Measurements from ENCODE around the gene NOTO. TPM values are rescaled to one million over a fixed set of nuclear protein-coding genes. Genes with fewer than 3 reads are reported as not detected.

NOTO gene
- total RNA-seq, 2 donors from 2014 or later: not detected

DNA sequence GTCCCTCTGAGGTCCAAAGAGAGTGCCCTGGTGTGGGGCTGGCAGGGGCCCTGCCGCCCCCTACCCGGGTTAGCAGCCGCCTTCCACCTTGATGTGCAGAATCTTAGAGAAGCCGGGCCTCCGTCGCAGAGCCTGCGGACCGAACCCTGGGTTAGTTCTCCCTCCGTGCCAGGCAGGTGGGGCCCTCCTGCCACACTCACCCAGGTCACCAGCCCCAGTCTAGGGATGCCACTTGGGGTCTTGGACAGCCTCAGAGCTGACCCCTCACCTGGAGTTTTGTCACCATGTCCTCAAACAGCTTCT, 56.5 kb downstream of the NOTO start:
- no peaks in the 10 kb centered on the region for H3K36me3 ChIP-seq
- no peaks in the 10 kb centered on the region for H3K9me3 ChIP-seq
- no peak overlapping the region for H3K27ac ChIP-seq
- DNase-seq: no peak
- TF ChIP-seq, protein P1, sequence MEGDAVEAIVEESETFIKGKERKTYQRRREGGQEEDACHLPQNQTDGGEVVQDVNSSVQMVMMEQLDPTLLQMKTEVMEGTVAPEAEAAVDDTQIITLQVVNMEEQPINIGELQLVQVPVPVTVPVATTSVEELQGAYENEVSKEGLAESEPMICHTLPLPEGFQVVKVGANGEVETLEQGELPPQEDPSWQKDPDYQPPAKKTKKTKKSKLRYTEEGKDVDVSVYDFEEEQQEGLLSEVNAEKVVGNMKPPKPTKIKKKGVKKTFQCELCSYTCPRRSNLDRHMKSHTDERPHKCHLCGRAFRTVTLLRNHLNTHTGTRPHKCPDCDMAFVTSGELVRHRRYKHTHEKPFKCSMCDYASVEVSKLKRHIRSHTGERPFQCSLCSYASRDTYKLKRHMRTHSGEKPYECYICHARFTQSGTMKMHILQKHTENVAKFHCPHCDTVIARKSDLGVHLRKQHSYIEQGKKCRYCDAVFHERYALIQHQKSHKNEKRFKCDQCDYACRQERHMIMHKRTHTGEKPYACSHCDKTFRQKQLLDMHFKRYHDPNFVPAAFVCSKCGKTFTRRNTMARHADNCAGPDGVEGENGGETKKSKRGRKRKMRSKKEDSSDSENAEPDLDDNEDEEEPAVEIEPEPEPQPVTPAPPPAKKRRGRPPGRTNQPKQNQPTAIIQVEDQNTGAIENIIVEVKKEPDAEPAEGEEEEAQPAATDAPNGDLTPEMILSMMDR (IDR thresholded peaks at IDR 0.05): no peak
- H3K4me3 ChIP-seq: no peak overlapping the region
- intact Hi-C loops (cut with DNase I): no loop called here
- no peaks in the 10 kb centered on the region for H3K4me1 ChIP-seq
- H3K27me3 ChIP-seq: no peaks in the 10 kb centered on the region
- no peak overlapping the region for H3K9ac ChIP-seq (ENCODE audit: low read depth in 2 of 2, low read length in 2 of 2)

DNA sequence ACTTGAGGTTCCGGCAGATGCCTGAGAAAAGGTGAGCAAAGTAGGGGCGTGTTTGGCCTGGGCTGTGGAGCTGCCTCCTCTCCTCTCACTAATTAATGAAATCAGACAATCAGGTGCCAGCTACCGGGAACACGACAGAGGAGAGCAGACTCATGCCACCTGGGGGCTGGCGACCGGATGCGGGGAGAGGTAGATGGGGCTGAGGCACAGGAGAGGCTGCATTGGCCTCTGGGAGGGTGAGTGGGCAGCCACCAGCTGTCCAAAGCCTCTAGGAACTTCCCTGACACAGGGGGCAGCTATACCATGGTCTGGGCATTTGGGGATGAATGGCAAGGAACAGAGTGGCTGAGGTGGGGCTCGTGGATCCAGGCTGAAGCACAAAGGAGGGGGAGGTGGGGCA, 56.9 kb downstream of the NOTO start:
- DNase-seq: no peak
- H3K9me3 ChIP-seq: no peaks in the 10 kb centered on the region
- intact Hi-C loops (cut with DNase I): no loop called here

DNA sequence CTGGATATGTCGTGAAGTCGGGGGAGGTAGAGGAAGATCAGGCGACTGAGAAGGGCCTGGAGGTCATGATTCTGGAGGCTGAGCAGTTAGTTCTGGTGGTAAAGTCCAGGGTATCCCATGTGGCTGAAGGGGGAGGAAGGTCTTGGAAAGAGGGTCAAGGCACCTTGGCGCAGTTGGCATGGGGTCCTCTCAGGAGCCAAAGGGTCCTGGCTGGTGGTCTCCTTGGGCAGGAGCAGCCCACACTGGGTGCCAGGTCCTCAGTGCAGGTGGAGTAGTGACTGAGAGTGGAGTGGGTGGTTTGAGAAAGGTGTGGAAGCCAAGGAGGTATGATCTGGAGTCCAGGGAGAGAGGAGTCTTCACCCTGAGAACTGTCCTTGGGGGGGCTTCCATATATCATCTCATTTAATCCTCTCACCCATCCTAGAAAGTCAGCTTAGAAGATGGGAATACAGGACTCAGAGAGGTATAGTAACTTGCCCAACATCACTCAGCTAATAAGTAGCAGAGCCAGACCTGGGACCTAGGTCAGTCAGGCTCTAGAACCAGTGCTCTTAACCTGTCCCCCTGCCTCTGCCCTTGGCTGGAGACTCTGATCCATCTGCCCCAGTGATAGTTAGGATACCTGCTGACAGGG, 57.4 kb downstream of the NOTO start:
- intact Hi-C loops (cut with DNase I): no loop called here
- no peaks in the 10 kb centered on the region for H3K4me1 ChIP-seq
- H3K4me3 ChIP-seq: no peak overlapping the region
- no peak overlapping the region for H3K27ac ChIP-seq
- H3K9ac ChIP-seq (ENCODE audit: low read depth in 2 of 2, low read length in 2 of 2): no peak overlapping the region
- no peaks in the 10 kb centered on the region for H3K36me3 ChIP-seq
- H3K9me3 ChIP-seq: no peaks in the 10 kb centered on the region
- TF ChIP-seq, protein P1 (IDR thresholded peaks at IDR 0.05): no peak
- no peak for DNase-seq
- H3K27me3 ChIP-seq: no peaks in the 10 kb centered on the region

More for the DNA sequence above, 56.9 kb downstream of the NOTO start:
- Histone ChIP-seq H3K36me3 (no peaks in the 10 kb centered on the region), H3K4me1 (no peaks in the 10 kb centered on the region), H3K9ac (ENCODE audit: low read depth in 2 of 2, low read length in 2 of 2) (no peak overlapping the region), H3K27ac (no peak overlapping the region), H3K27me3 (no peaks in the 10 kb centered on the region), H3K4me3 (no peak overlapping the region)
- TF ChIP-seq, protein P1 (IDR thresholded peaks at IDR 0.05): no peak

DNA sequence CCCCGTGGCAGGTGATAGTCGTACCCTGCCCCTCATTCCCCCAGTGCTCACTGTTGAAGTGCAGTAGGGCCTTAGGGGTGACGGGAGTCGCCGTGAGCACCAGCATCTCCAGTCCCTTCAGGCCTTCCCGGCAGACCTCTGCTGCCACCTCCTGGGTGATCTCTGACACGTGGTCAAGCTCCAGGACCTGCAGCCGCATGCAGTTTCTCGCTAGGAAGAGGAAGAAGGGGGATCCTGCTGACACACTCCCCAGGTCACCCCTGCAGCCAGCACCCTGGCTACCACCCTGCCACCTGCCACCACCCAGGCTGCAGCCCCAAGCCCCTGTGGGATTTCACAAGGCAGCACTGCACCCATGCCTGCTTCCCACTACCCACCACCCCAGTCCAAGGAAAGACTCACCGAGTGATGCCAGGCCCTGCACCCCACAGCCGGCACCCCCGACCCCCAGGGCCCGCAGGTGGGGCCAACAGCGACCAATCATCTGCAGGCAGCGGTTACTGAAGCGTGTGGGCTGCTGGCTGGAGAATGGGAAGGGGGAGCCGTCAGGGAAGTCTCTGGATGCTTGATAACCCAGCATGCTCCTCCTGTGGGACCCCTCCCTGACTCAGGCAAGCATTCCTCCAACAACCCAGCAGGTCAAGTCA, 58.1 kb downstream of the NOTO start:
- Histone ChIP-seq H3K4me1 (no peaks in the 10 kb centered on the region), H3K9ac (ENCODE audit: low read depth in 2 of 2, low read length in 2 of 2) (no peak overlapping the region), H3K4me3 (no peak overlapping the region), H3K9me3 (no peaks in the 10 kb centered on the region), H3K36me3 (no peaks in the 10 kb centered on the region), H3K27me3 (no peaks in the 10 kb centered on the region), H3K27ac (no peak overlapping the region)
- TF ChIP-seq, protein P1 (IDR thresholded peaks at IDR 0.05): peak; percentile 29
- intact Hi-C loops (cut with DNase I): no loop called here
- no peak for DNase-seq

Other genes starting within 250 kb of the NOTO start
- 10 to 100 TPM; 16.1 to 26.4 TPM for gene SFXN5, start 130.9 kb upstream of the NOTO start, total RNA-seq
- gene RAB11FIP5, start 89.6 kb upstream of the NOTO start, total RNA-seq: 10 to 100 TPM; 17.8 to 33.7 TPM
- 10 to 100 TPM in 1 of 2 donors, 1 to 10 TPM in 1; 9.4 to 18.9 TPM for gene SMYD5, start 11.7 kb downstream of the NOTO start, total RNA-seq
- 10 to 100 TPM; 36.2 to 47.5 TPM for gene PRADC1, start 30.7 kb downstream of the NOTO start, total RNA-seq
- gene CCT7, start 31.7 kb downstream of the NOTO start, total RNA-seq: 100 to 1,000 TPM; 147 to 353 TPM
- gene FBXO41, start 81.9 kb downstream of the NOTO start, total RNA-seq: 1 to 10 TPM; 2.4 to 2.5 TPM
- not detected for gene EGR4, start 91.0 kb downstream of the NOTO start, total RNA-seq
- gene ALMS1, start 183.3 kb downstream of the NOTO start, total RNA-seq: 10 to 100 TPM; 11.7 to 16.6 TPM

All from colonic mucosa (tissue), 4 donors.